A673 (cell line): Measurements from ENCODE around the gene TNFRSF11A. TPM values are rescaled to one million over a fixed set of nuclear protein-coding genes. Genes with fewer than 3 reads are reported as not detected.

Experiments used
- Bru-seq: library from RNA; stranded (reverse); fragments of 400-500 nt; gene quantifications from one replicate; lab custom pipeline; 2021; lab: Mats Ljungman, UMichigan
- BruChase-seq, 2 experiments: library from RNA; stranded (reverse); fragments of 400-500 nt; gene quantifications; one replicate each; lab custom pipeline; 2021; lab: Mats Ljungman, UMichigan
- BruUV-seq: library from RNA; stranded (reverse); fragments of 400-500 nt; replicated peaks from 2 replicates; lab custom pipeline; 2021; lab: Mats Ljungman, UMichigan
- CTCF ChIA-PET: fragments of 300-600 bp; sonication (Branson Sonifier 250); formaldehyde crosslinking; loops from one replicate; lab custom pipeline; 2022; ENCODE audit warnings: antibody characterized with exemption; lab: Charles Lee
- POLR2A ChIA-PET: fragments of 300-600 bp; sonication (Branson Sonifier 250); formaldehyde crosslinking; loops from one replicate; lab custom pipeline; 2022; ENCODE audit warnings: antibody characterized with exemption; ENCODE audit not compliant: low non-redundant PET; lab: Charles Lee
- DNase-seq: peaks from one replicate; pipeline ENCODE4 v3.0.0-alpha.2; 2015; ENCODE audit warnings: low spot score
- H3K27ac ChIP-seq: fragments of 200-600 bp; sonication (generic); 2 replicates; pipeline ENCODE4 v1.5.1; 2016; ENCODE audit warnings: mixed run types, low read depth, mild to moderate bottlenecking, mixed read lengths, antibody characterized with exemption, low read length; ENCODE audit not compliant: poor library complexity, severe bottlenecking
- H3K27me3 ChIP-seq: fragments of 200-600 bp; sonication (generic); replicated peaks from 2 replicates; pipeline ENCODE4 v1.6.1; 2017; ENCODE audit warnings: mixed run types, low read depth, mild to moderate bottlenecking, mixed read lengths, antibody characterized with exemption, low read length; ENCODE audit not compliant: insufficient read depth, poor library complexity
- H3K36me3 ChIP-seq: fragments of 200-600 bp; sonication (generic); 2 replicates; pipeline ENCODE4 v1.6.1; 2016; ENCODE audit warnings: mixed run types, mild to moderate bottlenecking, mixed read lengths, antibody characterized with exemption, low read length; ENCODE audit not compliant: insufficient read depth, poor library complexity, severe bottlenecking
- H3K4me1 ChIP-seq: fragments of 200-600 bp; sonication (generic); 2 replicates; pipeline ENCODE4 v1.6.1; 2017; ENCODE audit warnings: mixed run types, mild to moderate bottlenecking, mixed read lengths, antibody characterized with exemption, low read length; ENCODE audit not compliant: insufficient read depth, poor library complexity, severe bottlenecking
- H3K4me3 ChIP-seq: fragments of 200-600 bp; sonication (generic); 2 replicates; pipeline ENCODE4 v1.5.1; 2016; ENCODE audit warnings: low read depth, mixed run types, mild to moderate bottlenecking, mixed read lengths, low read length; ENCODE audit not compliant: poor library complexity, severe bottlenecking
- H3K9me3 ChIP-seq: fragments of 200-600 bp; sonication (generic); 2 replicates; pipeline ENCODE4 v1.6.1; 2016; ENCODE audit warnings: mixed run types, low read depth, mild to moderate bottlenecking, mixed read lengths, antibody characterized with exemption, low read length; ENCODE audit not compliant: poor library complexity, severe bottlenecking
- EZH2 ChIP-seq: fragments of 200-600 bp; sonication (generic); IDR thresholded peaks from 2 replicates; pipeline ENCODE4 v1.6.1; 2017; ENCODE audit warnings: borderline replicate concordance, low read depth, mild to moderate bottlenecking, mixed read lengths, antibody characterized with exemption, low read length; ENCODE audit not compliant: poor library complexity, severe bottlenecking
- intact Hi-C: fragments of 100-400 bp; cut with micrococcal nuclease; formaldehyde crosslinking; loops from one replicate; pipeline ENCODE4 v1.10.0; 2022; ENCODE audit not compliant: unreplicated experiment
- long read RNA-seq: library from polyadenylated mRNA; stranded (forward); transcript quantifications from one replicate; pipeline ENCODE4 v2.0.0, GENCODE V29; 2022
- total RNA-seq: library from RNA; stranded (reverse); gene quantifications from 2 replicates; pipeline ENCODE4 v1.2.3, GENCODE V29; 2021
- TF ChIP-seq, protein P1 (sequence below): fragments of 300-800, 200-600 bp; sonication (generic); conservative IDR thresholded peaks from 2 replicates; pipeline ENCODE4 v1.5.1; 2017; ENCODE audit warnings: low read depth, mild to moderate bottlenecking, antibody characterized with exemption, low read length, moderate library complexity, mixed read lengths

TNFRSF11A gene
- 0.37 TPM in 2 replicates for total RNA-seq
- Bru-seq, nascent RNA = percentile 23 among the genes with signal in this experiment
- BruChase-seq, experiment 1, labeled RNA remaining after a 2-hour chase = percentile 26 among the genes with signal in this experiment
- percentile 20 among the genes with signal in this experiment for BruChase-seq, experiment 2, labeled RNA remaining after a 6-hour chase
- long read RNA-seq = 0 reads

- Histone ChIP-seq H3K27ac (no peak within 1 kb of the TSS), H3K4me3 (peak within 1 kb of the TSS; percentile 56), H3K9me3 (no peaks in the 10 kb centered on the region), H3K4me1 (no peaks in the 10 kb centered on the region), H3K27me3 (peaks cover 56% of the 10 kb centered on the region), H3K36me3 (no peaks in the 10 kb centered on the region)
- intact Hi-C loops = loop anchor here (5.0 kb wide), 1 partner anchor 257 kb away; no protein-coding TSS in a partner anchor
- TF ChIP-seq EZH2 = no peak
- TF ChIP-seq, protein P1, sequence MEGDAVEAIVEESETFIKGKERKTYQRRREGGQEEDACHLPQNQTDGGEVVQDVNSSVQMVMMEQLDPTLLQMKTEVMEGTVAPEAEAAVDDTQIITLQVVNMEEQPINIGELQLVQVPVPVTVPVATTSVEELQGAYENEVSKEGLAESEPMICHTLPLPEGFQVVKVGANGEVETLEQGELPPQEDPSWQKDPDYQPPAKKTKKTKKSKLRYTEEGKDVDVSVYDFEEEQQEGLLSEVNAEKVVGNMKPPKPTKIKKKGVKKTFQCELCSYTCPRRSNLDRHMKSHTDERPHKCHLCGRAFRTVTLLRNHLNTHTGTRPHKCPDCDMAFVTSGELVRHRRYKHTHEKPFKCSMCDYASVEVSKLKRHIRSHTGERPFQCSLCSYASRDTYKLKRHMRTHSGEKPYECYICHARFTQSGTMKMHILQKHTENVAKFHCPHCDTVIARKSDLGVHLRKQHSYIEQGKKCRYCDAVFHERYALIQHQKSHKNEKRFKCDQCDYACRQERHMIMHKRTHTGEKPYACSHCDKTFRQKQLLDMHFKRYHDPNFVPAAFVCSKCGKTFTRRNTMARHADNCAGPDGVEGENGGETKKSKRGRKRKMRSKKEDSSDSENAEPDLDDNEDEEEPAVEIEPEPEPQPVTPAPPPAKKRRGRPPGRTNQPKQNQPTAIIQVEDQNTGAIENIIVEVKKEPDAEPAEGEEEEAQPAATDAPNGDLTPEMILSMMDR = no peak; the same call in 1 of the 2 replicates
- ChIA-PET POLR2A (no interaction called here), CTCF (interaction anchor here (0.6 to 1.1 kb wide), 4 partner anchors 10 to 390 kb away, joined by 3 to 10 read pairs (median 6); partner anchors contain the start of gene PHLPP1)
- BruUV-seq = no TSS peak
- DNase-seq = peak; percentile 33
Observed at GRCh38 chr18:62324917-62325805, at the start of gene TNFRSF11A. TNFRSF11A (plus strand) TSS chr18:62325310; CDS start chr18:62325353, 43 bp downstream.

GRCh38 chr18:62277045-62277444 lies 48.1 kb upstream of the TNFRSF11A start:
- POLR2A ChIA-PET = no interaction called here
- no peaks in the 10 kb centered on the region for H3K9me3 ChIP-seq
- peaks cover 5% of the 10 kb centered on the region for H3K4me1 ChIP-seq
- H3K4me3 ChIP-seq = no peak overlapping the region
- intact Hi-C loops = no loop called here
- no peak for DNase-seq
- no peaks in the 10 kb centered on the region for H3K27me3 ChIP-seq
- H3K36me3 ChIP-seq = no peaks in the 10 kb centered on the region
- BruUV-seq = no TSS peak
- no peak overlapping the region for H3K27ac ChIP-seq
- no peak for TF ChIP-seq EZH2
- TF ChIP-seq, protein P1 = no peak
- CTCF ChIA-PET = no interaction called here

DNA sequence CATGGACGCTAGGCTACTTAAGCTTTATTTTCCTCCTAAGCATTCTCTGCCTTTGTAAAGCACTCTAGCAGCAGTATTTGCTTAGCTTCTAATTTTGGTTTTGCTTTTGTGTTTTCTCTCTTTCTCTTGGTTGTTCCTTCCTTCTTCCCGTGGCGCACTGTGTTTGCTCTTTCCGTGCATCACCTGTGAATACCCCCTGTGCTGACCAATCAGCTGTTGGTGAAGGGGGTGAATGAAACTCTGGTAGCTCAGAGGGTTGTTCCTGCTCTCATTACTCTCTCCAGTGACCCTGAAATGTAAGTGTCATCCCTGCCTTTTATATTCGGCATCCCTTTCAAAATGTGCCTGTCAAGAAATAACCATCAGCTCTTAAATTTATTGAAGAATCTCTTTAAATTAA lies 45.5 kb upstream of the TNFRSF11A start:
- no peak for DNase-seq
- CTCF ChIA-PET = no interaction called here
- TF ChIP-seq, protein P1 = no peak
- TF ChIP-seq EZH2 = no peak
- intact Hi-C loops = no loop called here
- POLR2A ChIA-PET = no interaction called here
- Histone ChIP-seq H3K4me3 (no peak overlapping the region), H3K27ac (no peak overlapping the region), H3K36me3 (peaks cover 6% of the 10 kb centered on the region), H3K4me1 (peaks cover 5% of the 10 kb centered on the region), H3K9me3 (no peaks in the 10 kb centered on the region), H3K27me3 (no peaks in the 10 kb centered on the region)
- no TSS peak for BruUV-seq
